Measurements from ENCODE around the gene VPS35L. TPM values are rescaled to one million over a fixed set of nuclear protein-coding genes. Genes with fewer than 3 reads are reported as not detected.

The VPS35L gene
- total RNA-seq, 1 donor from 2014 or later = 34.4 TPM

DNA sequence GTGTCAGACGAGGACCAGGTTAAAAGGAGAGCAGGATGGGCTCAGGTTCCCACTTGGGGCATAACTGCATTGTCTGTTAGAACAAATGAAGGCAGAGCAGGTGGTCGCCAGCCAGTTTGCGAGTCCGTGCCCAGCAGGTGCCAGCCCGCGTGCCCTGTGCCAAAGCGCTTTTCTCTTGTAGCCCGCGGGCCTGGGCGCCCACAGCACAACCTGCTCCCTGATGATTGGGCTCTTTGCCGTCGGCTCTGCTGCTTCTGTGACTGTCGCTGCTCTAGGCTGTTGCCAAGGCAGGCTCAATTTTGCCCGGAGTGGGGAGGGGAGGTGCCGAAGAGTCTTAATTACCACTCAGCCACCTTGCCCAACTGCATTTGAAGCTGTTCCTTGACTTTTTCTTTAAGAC is 141.5 kb downstream of the VPS35L start:
- DNase-seq = no peak

DNA sequence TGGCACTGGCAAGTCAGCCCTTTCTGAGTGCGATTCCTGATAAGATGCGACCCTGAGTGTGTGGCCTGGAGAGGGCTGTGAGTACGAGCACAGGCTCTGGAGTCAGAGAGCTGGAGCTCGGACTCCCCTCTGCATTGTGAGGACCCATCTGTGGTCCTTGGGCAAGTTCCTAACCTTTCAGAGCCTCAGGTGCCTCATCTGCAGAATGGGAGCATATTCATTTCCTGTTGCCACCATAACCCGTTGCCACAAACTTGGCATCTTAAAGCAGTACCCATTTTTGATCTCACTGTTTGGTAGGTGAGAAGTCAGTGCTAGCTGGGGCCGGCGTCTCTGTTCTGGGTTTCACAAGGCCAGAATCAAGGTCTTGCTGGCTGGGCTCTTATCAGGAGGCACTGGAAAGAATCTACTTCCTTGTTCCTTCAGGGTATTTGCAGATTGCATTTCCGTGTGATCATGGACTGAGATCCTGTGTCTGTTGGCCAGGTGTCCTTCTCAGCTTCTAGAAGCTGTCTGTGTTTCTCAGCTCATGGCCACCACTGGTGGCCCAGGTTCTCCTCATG is 142.3 kb downstream of the VPS35L start:
- no peak for DNase-seq

DNA sequence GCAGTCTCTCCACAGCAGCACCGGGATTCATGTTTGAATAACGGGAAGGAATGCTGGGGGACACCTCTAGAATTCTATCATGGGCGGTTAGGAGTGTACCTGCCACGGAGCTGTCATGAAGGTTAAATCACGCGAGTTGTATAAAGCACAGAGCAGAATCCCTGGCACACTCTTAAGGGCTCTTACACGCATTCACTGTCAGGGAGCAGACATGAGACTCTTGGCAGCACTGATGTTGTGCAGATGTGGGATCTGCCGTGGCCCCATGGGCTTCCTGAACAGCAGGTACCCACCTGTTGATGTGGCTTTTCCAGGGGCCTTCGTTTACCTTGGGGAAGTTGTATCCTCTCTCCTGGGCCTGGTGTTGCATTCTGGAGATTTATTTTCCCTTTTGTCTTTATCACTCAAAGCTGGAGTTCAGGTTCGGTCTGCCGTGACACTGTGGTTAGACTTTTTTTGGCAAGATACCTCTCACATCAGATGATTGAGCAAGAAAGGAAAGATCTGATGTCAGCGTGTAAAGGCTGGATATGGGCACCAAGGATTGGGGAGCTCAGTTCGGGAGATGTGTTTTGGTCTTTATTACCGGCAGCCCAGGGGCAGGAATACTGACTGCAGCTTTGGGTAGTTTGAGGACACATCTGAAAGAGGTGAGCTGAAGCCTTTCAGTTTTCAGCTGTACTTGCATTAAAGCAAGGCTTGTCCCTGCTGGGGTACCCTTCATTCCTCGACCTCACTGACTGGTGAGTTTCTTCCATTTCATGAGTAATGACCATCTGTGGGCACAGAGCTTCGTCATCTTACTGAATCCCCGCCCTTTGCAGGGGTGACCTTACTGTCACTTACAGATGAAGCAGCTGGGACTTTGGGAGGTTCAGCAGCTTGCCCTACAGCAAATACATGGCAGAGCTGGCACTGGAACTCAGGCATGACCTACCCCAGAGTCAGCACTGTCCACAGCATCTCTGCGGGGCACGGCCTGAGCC is 143.3 kb downstream of the VPS35L start:
- peak; percentile 38 for DNase-seq

DNA sequence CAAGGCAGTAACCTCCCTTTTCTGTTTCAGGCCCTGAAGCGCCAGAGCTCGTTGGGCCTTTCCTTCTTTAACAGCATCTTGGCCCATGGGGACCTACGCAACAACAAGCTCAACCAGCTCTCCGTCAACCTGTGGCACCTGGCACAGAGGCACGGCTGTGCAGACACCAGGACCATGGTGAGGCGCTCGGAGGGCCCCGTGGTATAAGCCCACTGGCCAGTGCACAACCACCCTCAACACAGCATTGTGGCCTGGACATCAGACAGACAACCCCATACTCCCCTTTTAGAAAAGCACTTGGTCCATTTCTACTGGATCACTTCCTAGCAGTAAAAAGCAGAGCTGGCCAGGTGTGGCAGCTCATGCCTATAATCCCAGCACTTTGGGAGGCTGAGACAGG is 144.0 kb downstream of the VPS35L start:
- no peak for DNase-seq

DNA sequence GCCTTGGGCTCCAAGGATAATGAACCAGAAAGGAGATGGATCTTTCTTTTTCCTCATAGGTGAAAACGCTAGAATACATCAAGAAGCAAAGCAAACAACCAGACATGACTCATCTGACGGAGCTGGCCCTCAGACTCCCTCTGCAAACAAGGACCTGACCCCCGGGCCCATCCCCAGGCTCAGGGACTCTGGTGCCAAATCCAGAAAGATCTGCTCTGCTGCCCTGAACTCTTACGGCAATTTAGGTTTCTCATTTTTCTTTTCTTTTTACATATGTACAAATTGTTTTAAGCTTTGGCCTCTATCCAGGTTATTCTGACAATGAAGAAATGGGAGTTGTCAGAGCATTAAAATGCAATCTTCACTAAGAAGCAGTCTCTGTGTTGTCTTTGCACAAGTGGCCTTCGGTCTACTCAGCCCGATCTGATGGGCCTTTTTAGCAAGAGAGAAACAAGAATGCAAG is 144.8 kb downstream of the VPS35L start:
- DNase-seq = peak; percentile 19

DNA sequence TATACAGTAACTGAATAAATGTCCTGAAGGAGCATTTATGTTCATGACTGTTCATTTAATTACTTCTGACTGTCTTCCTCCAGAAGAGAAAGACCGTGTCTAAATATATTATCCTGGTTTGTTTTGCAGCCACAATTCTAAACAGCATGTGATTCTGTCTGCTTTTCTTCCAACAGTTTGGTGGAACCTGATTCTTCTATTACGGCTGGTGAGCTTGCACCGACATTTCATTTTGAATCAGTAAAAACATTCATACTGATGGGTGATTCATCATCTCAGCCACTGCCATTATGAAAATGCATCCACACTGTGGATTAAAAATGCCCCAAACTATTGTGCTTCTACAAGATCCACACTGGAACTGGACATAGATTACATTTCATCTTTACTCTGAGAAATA is 145.6 kb downstream of the VPS35L start:
- no peak for DNase-seq

DNA sequence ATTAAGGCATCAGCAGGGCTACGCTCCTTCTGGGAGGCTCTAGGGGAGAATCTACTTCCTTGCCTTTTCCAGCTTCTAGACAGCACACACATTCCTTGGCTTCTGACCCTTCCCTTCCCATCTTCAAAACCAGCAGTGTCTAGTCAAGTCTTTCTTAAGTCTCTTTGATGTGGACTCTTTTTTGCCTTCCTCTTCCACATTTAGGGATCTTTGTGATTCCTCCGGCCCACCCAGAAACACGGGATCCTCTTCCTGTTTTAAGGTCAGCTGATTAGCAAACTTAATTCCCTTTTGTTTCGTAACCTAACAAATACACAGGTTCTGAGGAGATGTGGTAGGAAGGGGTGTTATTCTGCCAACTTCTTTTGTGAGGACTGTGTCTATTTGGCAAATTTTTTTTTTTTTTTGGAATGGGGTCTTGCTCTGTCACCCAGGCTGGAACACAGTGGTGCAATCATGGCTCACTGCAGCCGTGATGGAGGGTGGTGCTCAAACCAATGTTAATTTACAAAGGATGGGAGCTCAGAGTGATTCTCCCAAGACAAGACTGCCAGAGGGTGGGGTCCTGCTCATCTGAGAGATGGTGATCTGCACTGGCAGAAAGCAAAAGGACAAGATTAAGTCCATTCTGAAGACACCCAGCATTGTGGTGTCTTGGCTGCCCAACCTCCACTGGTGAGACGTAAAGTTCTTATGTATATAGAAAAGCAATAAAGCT is 147.8 kb downstream of the VPS35L start:
- no peak for DNase-seq

DNA sequence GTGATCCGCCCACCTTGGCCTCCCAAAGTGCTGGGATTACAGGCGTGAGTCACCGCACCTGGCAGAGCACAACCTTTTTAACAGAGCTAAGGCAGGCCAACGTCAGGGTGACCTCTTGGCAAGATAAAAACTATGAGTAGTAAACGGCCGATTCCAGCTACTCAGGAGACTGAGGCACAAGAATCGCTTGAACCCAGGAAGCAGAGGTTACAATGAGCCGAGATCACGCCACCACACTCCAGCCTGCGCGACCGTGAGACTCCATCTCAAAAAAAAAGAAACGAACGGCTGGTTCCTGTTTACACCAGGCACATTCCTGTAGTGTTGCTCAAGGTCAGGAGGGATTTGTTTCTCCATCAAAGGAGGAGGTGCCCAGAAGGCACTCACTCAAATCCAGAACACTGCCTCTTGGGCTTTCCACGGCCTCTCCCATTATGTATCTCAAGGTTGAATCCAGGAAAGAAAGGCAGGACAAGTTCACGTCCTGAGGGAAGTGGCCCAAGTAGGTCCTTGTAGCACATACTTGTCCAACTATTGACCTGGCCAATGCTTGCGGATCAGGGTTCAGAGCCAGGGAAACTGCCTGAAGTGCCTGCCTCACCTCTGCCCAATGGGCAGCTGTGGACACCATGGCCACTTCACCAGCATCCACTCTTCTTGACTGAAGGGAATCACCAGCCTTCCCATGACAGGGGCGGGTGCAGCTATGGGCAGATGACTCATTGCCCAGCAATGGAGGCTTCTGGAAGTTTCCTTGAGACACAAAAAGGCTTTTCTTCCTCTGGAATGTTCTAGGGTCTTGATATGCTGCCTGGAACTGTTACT is 149.0 kb downstream of the VPS35L start:
- DNase-seq = no peak

DNA sequence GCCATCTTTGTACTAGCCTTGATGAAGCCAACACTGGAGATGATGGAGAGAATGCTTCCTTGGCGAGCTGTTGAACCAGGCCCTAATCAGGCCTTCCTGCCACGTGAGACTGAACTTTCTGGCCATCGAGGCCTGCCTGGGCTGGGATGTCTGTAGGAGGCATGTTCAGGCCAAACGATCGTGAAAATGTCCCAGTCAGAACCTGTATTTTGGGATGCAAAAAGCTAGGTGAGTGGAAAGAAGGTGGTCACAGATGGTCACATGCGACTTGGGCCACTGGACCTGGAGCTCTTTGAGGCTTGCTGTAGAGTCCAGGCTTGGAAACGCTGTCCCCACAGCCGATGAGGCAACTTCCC is 149.6 kb downstream of the VPS35L start:
- DNase-seq = no peak

DNA sequence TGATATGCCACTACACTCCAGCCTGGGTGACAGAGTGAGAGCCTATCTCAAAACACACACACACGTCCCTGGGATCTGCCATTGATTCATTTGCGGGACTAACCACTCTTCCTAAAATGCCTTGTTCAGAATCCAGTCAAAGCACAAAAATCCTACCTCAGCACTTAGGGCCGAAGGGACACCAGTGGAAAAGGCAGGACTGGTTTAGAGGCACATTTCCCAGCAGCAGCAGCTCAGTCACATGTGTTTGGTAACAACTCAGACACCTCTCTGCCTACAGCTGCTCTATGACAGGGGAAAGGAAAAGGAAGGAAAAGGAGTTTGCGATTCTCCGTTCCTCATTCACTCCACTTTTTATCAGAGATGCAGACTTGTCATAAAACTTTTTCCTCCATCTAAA is 150.3 kb downstream of the VPS35L start:
- DNase-seq = no peak

DNA sequence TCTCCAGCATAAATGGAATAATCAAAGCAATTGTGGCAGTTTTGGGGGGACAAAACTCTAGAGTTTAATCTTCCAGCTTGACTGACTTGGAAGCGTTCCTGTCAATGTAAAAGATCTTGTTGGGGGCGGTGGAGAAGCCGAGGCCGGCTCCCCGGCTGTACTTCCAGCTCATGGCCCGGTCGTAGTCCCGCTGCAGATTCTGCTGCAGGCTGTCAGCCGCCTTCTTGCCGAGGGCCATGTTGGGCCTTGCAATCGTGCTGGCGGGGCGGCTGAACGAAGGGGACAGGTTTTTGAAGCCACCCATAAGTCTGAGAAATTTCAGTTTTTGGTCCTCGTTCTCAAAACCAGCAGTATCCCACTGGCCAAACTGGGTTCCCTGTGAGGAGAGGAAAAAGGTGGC is 151.3 kb downstream of the VPS35L start:
- no peak for DNase-seq

DNA sequence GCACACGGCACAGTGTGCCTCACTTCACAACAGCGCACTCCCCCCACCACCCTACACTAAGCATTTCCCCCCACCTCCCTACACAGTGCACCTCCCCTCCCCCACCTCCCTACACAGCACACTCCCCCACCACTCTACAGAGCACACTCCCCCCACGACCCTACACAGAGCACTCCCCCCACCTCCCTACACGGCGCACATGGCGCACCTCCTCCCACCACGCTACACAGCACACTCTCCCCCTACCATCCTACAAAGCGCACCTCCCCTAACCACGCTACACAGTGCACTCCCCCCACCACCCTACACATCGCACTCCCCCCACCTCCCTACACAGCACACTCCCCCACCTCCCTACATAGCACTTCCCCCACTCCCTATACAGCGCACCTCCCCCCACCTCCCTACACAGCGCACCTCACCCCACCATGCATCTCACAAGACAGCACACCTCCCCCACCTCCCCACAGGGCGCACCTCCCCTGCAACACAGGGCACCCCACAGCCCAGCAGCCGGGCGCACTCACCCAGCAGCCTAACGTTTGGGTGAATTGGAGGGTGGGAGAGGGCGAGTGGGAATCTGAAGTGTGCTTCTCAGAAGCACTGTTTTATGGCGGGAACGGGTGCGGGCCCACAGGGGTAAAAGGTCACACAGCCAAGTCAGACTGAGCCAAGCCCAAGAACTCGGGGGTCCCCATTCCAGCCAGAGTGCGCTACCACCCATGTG is 152.2 kb downstream of the VPS35L start:
- no peak for DNase-seq

DNA sequence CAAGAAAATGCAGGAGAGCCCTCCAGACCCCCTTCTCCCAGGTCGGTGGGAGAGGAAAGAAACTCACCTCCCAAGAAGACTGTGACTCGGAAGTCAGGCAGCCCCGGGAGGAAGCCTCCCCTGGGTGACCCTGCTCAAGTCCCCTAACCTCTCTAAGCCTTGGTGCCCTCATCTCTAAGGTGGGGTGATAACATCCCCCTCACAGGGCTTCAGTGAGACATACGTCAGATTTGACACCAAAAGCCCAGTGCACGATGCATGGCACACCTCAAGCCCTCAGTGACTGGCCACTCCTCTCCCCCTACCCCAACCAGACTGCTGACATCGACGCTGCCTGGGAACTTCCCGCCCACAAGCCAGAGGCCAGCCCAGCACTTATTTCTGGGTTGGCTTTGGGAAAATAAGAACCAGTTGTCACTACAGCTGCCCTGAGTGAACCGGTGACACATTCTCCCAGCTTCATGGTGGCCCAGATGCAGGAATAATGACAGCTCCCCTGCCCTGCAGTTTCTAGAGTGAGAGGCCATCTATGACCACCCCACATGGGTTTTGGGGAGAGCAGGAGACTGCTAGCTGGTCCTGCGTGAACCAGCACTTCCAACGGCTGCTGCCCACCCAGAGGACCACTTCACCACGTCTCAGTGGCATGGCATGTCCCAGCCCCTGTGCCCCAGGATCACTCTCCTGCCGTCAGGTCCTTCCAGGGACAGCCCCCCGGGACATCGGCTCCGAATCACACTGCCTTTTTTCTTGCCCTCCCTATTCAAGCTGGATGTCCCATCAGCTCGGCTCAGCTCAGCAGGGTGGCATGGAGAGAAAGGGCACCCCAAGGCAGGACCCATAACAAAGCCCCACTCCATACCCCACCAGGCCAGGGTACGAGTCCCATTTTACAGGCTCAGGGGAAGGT is 153.0 kb downstream of the VPS35L start:
- no peak for DNase-seq

DNA sequence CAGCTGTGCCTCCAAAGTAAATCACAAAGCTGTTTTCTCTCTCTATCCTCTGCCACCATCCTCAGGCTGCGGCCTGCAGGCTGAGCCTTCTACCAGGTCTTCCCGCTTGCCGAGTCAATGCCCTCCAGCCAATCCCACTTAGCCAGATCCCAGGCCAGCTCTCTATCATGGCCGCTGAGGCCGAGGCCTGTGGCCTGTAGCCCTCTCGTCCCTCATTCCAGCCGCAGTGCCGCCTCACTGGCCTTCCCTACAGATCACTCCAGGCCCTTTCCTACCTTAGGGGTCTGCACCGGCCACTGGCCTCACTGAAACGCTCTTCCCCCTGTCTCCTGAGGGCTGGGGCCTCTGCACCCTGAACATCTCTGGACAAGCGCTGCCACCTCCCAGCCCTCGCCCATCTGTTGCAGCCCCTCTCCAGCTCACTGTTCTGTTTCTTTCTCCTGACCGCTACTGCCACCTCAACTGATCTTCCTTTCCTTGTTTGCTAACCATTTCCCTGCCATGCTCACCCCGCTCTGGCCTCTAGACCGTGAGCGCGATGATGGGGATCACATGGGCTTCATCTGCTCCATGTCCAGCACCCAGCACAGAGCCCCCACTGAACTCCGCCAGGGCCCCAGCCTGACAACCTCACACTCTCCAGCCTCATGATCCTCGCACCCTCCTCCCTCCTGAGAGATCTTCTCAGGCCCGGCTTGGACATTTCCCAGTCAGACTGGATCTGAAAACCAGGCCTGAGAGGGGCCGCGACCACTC is 154.1 kb downstream of the VPS35L start:
- DNase-seq = no peak

DNA sequence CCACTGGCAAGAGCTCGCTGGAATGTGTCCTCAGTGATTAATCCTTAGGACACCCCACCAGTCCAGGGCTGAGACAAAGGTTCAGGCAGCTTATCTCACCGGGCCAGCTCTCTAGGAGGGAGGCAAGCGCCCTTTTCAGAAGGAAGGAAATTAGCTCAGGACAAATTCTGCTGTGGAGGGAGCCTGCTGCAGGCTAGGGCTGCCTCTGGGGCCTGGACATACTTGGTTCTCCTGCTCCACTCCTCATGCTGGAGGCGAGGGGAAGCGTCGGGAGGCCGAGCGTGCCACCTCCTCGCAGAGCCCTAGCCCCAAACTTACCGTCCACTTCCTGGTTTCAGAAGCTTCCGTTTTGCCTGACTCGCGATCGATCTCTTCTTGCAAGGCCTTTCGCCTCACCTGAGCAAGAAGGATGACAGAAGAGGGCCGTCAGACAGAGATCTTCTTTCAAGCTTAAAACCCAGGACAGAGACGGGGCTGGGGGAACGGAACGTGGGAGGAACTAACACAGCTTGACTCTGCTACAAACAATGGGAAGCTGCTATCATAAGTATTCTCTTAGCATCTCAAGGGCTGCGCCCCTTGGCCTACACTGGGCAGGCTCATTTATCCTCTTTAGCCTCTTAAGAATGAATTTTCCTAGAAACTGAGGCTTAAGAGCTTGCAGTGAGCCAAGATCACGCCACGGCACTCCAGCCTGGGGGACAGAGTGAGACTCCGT is 154.8 kb downstream of the VPS35L start:
- no peak for DNase-seq

DNA sequence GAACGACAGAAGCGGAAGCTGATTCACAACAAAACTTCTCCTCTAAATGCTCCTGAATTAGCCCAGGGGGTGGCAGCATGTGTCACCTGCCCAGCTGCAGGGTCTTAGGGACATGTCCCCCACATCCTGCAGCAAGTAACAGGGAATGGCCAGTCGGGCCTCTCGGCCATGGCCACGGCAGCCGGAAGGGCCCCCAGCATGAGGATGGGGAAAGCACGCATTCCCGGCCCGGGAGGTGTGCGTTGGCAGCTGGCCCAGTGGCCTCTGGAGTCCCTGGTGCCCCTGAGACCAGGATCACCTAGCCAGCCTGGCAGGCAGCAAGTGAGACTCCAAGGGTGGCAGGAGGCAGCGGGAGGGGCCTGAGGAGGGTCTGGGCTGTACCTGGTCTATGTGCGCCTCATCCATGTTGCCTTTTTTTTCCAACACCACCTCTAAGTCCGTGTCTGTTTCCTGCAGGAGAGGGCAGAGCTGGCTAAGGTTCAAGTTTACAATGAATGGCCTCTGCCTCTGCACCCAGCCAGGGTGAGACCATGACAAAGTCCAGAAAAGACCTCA is 155.6 kb downstream of the VPS35L start:
- no peak for DNase-seq

DNA sequence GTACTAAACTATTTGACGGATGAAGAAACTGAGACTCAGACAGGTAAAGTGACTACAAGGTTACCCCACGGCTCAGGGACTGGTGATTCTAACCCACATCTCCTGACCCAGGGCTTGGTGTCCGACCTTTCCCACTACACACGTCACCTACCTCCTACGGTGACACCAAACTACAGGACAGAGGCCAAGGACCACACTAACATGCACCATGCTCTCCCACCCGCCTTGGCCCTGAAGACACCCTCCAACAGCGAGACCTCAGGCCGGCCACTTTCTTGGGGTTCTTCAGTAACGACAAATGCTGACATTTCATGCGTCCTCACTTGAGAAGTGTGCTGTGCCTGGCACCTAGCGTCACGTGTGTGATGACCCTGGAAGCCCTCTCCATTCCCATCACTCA is 156.1 kb downstream of the VPS35L start:
- no peak for DNase-seq

DNA sequence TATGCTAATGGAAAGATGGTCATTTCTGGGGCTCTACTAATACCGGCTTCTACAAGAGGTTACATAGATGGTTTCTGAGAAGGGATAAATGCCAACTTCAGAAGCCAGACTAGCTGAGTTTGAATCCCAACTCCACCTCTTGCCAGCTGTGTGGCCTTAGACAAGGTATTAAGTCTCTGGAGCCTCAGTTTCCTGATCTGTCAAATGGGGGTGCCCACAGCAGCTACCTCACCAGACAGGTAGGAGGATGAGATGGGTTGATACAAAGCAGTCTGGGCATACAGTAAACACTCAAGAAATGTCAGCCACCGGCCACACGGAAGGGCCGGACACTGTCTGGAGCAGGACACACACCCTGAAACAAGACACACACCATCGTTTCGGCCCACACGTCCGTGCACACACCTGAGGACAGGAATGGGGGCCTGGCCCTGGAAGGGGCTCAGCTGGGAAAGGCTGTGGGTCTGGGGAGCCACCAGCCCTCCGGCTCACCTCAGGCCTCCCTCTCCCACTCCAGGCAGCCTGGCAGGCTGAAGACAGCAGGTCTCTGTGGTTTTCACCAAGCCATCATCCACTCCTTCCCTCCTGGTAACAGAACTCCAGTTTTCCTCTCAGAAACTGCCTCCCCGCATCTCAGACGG is 157.0 kb downstream of the VPS35L start:
- no peak for DNase-seq
